H9 (cell line): ENCODE data around the gene RAET1L. TPM values are rescaled to one million over a fixed set of nuclear protein-coding genes. Genes with fewer than 3 reads are reported as not detected.
"Not testable (repeated sequence)": the region's sequence is repeated elsewhere in the genome, so short reads cannot be mapped to it uniquely, and the experiment has no call there.

ENCODE experiments used
- DNase-seq: peaks from one replicate; pipeline ENCODE4 v3.0.0-alpha.2; 2017
- H2AFZ ChIP-seq: one replicate; pipeline ENCODE4 v1.6.1; 2013; ENCODE audit warnings: mild to moderate bottlenecking, low read length, control low read depth, moderate library complexity
- H2AK5ac ChIP-seq: 2 replicates; pipeline ENCODE4 v1.6.1; 2013; ENCODE audit warnings: low read length, control low read depth, mixed read lengths; ENCODE audit not compliant: insufficient read length
- H2BK120ac ChIP-seq: one replicate; pipeline ENCODE4 v1.6.1; 2013; ENCODE audit warnings: low read depth, mild to moderate bottlenecking, low read length, control low read depth, inconsistent platforms; ENCODE audit not compliant: poor library complexity, severe bottlenecking
- H2BK12ac ChIP-seq: 2 replicates; pipeline ENCODE4 v1.6.1; 2013; ENCODE audit warnings: low read length, control low read depth, mixed read lengths, low read depth; ENCODE audit not compliant: insufficient read length
- H2BK15ac ChIP-seq: 2 replicates; pipeline ENCODE4 v1.6.1; 2013; ENCODE audit warnings: low read depth, low read length, control low read depth
- H2BK20ac ChIP-seq: one replicate; pipeline ENCODE4 v1.6.1; 2013; ENCODE audit warnings: low read depth, mild to moderate bottlenecking, low read length, control low read depth, inconsistent platforms; ENCODE audit not compliant: poor library complexity, severe bottlenecking
- H2BK5ac ChIP-seq: 2 replicates; pipeline ENCODE4 v1.6.1; 2013; ENCODE audit warnings: low read length, control low read depth, mixed read lengths; ENCODE audit not compliant: insufficient read length
- H3K14ac ChIP-seq: 2 replicates; pipeline ENCODE4 v1.6.1; 2013; ENCODE audit warnings: low read length, control low read depth; ENCODE audit not compliant: insufficient read depth
- H3K18ac ChIP-seq: 2 replicates; pipeline ENCODE4 v1.6.1; 2013; ENCODE audit warnings: low read depth, mild to moderate bottlenecking, mixed read lengths, low read length, control low read depth; ENCODE audit not compliant: insufficient read length
- H3K23ac ChIP-seq: 2 replicates; pipeline ENCODE4 v1.6.1; 2013; ENCODE audit warnings: low read length, control low read depth, mixed read lengths, low read depth; ENCODE audit not compliant: insufficient read length
- H3K23me2 ChIP-seq: 2 replicates; pipeline ENCODE4 v1.6.1; 2013; ENCODE audit warnings: low read depth, mild to moderate bottlenecking, mixed read lengths, low read length, control low read depth; ENCODE audit not compliant: insufficient read length, poor library complexity, severe bottlenecking
- H3K27ac ChIP-seq: 2 replicates; pipeline ENCODE4 v1.5.1; 2013; ENCODE audit warnings: low read length, control low read depth, mixed read lengths, low read depth; ENCODE audit not compliant: insufficient read length
- H3K27me3 ChIP-seq: 2 replicates; pipeline ENCODE4 v1.6.1; 2013; ENCODE audit warnings: low read length, control low read depth, inconsistent platforms; ENCODE audit not compliant: insufficient read depth
- H3K4ac ChIP-seq: 2 replicates; pipeline ENCODE4 v1.6.1; 2013; ENCODE audit warnings: low read depth, mild to moderate bottlenecking, control low read depth, inconsistent platforms, low read length, moderate library complexity
- H3K4me1 ChIP-seq: 2 replicates; pipeline ENCODE4 v1.6.1; 2013; ENCODE audit warnings: low read length, control low read depth, inconsistent platforms; ENCODE audit not compliant: insufficient read depth
- H3K4me2 ChIP-seq: 2 replicates; pipeline ENCODE4 v1.6.1; 2013; ENCODE audit warnings: low read length, control low read depth, mixed read lengths; ENCODE audit not compliant: insufficient read length, insufficient read depth
- H3K56ac ChIP-seq: 2 replicates; pipeline ENCODE4 v1.6.1; 2013; ENCODE audit warnings: low read depth, mild to moderate bottlenecking, mixed read lengths, low read length, control low read depth; ENCODE audit not compliant: insufficient read length
- H3K79me1 ChIP-seq: 2 replicates; pipeline ENCODE4 v1.6.1; 2013; ENCODE audit warnings: low read depth, mild to moderate bottlenecking, moderate library complexity, low read length, control low read depth, inconsistent platforms; ENCODE audit not compliant: insufficient read depth, poor library complexity, severe bottlenecking
- H3K79me2 ChIP-seq: 2 replicates; pipeline ENCODE4 v1.6.1; 2013; ENCODE audit warnings: low read length, control low read depth, inconsistent platforms; ENCODE audit not compliant: insufficient read depth
- H3K9ac ChIP-seq: 2 replicates; pipeline ENCODE4 v1.6.1; 2013; ENCODE audit warnings: low read length, control low read depth, mixed read lengths; ENCODE audit not compliant: insufficient read length; ENCODE audit errors: extremely low read depth
- H3K9me3 ChIP-seq: one replicate; pipeline ENCODE4 v1.6.1; 2013; ENCODE audit warnings: low read depth, low read length, inconsistent platforms; ENCODE audit not compliant: control insufficient read depth
- H3T11ph ChIP-seq: one replicate; pipeline ENCODE4 v1.6.1; 2013; ENCODE audit warnings: mild to moderate bottlenecking, low read length, control low read depth, inconsistent platforms
- H4K20me1 ChIP-seq: one replicate; pipeline ENCODE4 v1.6.1; 2013; ENCODE audit not compliant: control insufficient read depth, insufficient read length, insufficient read depth
- H4K5ac ChIP-seq: 2 replicates; pipeline ENCODE4 v1.6.1; 2013; ENCODE audit warnings: low read depth, mild to moderate bottlenecking, mixed read lengths, low read length, control low read depth; ENCODE audit not compliant: insufficient read length
- H4K8ac ChIP-seq: replicated peaks from 2 replicates; pipeline ENCODE4 v1.6.1; 2013; ENCODE audit warnings: low read length, control low read depth, mixed read lengths, low read depth; ENCODE audit not compliant: insufficient read length
- H4K91ac ChIP-seq: 2 replicates; pipeline ENCODE4 v1.6.1; 2013; ENCODE audit warnings: low read depth, mild to moderate bottlenecking, moderate library complexity, mixed read lengths, low read length, control low read depth; ENCODE audit not compliant: insufficient read length
- H3K27ac Mint-ChIP-seq, 3 experiments: 2 replicates in 2 of 3; 3 replicates in 1 of 3; pipeline ENCODE4 v1.8.0; 2020 to 2021; ENCODE audit warnings: mixed read lengths in 3 of 3, mild to moderate bottlenecking in 1 of 3, moderate library complexity in 1 of 3
- H3K27me3 Mint-ChIP-seq: 2 replicates; pipeline ENCODE4 v1.8.0; 2021; ENCODE audit warnings: low read depth, mild to moderate bottlenecking, moderate library complexity, mixed read lengths
- H3K36me3 Mint-ChIP-seq, 3 experiments: 2 replicates in 2 of 3; 3 replicates in 1 of 3; pipeline ENCODE4 v1.8.0; 2020 to 2021; ENCODE audit warnings: low read depth in 3 of 3, mixed read lengths in 3 of 3; ENCODE audit not compliant: insufficient read depth in 1 of 3
- H3K4me1 Mint-ChIP-seq, 2 experiments: 2 replicates each; pipeline ENCODE4 v1.8.0; 2020; ENCODE audit warnings: mixed read lengths in 2 of 2
- H3K4me3 Mint-ChIP-seq, 2 experiments: 2 replicates in 1 of 2; 3 replicates in 1 of 2; pipeline ENCODE4 v1.8.0; 2020 to 2021; ENCODE audit warnings: mild to moderate bottlenecking in 2 of 2, mixed read lengths in 2 of 2, moderate library complexity in 1 of 2
- H3K9me3 Mint-ChIP-seq, 2 experiments: 2 replicates in 1 of 2; 3 replicates in 1 of 2; pipeline ENCODE4 v1.8.0; 2020; ENCODE audit warnings: mild to moderate bottlenecking in 2 of 2, mixed read lengths in 2 of 2, moderate library complexity in 1 of 2
- WGBS: extraction: QIAGEN DNeasy Blood & Tissue Kit; methylation state at CpG from one replicate; pipeline ENCODE4 v1.1.7; 2013; ENCODE audit warnings: missing lambda C conversion rate, low lambda C conversion rate, mixed read lengths; ENCODE audit not compliant: insufficient read length; ENCODE audit errors: extremely low coverage; 5-methylcytosine and 5-hydroxymethylcytosine counted together
- total RNA-seq: library from RNA; stranded (reverse); gene quantifications from 2 replicates; pipeline ENCODE4 v1.2.1, GENCODE V29; 2021
- TF ChIP-seq, protein P1 (sequence below): fragments of 200-600 bp; sonication (generic); conservative IDR thresholded peaks from 3 replicates; pipeline ENCODE4 v1.8.0; 2021; ENCODE audit warnings: antibody characterized with exemption, mild to moderate bottlenecking

RAET1L gene
- total RNA-seq, 1 experiment from 2014 or later: not detected

DNA sequence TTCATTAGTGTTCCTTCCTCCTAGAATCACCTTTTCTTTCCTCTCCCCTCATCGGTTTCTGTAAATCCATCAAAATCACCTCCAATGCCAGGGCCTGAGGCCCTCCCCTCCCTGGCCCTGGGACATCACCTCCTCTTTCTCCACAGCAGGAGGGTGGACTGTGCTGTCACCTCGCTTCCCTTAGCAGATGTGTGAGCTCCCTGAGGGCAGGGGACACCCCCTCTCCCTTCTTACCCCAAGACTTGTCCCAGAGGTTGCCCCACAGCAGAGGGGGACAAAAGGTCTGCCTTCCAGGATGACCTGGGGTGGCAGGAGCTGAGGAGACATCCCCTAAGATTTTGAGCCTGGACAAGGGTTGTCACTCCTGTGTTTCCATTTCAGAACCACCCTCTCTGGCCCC, 55.7 kb downstream of the RAET1L start:
- H3K27ac Mint-ChIP-seq: no peak overlapping the region
- peaks cover 0 to 6% (median 0%) of the 10 kb centered on the region in 3 experiments; a peak in 2 of 7 replicates for H3K36me3 Mint-ChIP-seq
- Histone ChIP-seq H3K9me3 (no peaks in the 10 kb centered on the region), H3K4ac (no peak overlapping the region), H4K5ac (no peak overlapping the region), H3K79me1 (no peaks in the 10 kb centered on the region), H3K4me1 (0 out of 2 replicates have a peak, but pooled peaks cover 2% of the 10 kb centered on the region), H3K18ac (no peak overlapping the region), H3K27me3 (peaks cover 43% of the 10 kb centered on the region), H2AK5ac (no peak overlapping the region), H3K27ac (no peak overlapping the region), H3T11ph (no peak overlapping the region), H2BK15ac (no peak overlapping the region), H3K56ac (no peak overlapping the region), H4K8ac (no peak overlapping the region), H4K91ac (no peak overlapping the region), H3K79me2 (no peaks in the 10 kb centered on the region), H2BK120ac (no peak overlapping the region), H4K20me1 (peaks cover 3% of the 10 kb centered on the region), H3K4me2 (no peak overlapping the region), H3K14ac (no peak overlapping the region), H3K23me2 (no peaks in the 10 kb centered on the region), H2BK20ac (no peak overlapping the region), H3K23ac (no peak overlapping the region), H3K9ac (no peak overlapping the region), H2AFZ (no peak overlapping the region), H2BK5ac (no peak overlapping the region), H2BK12ac (no peak overlapping the region)
- no peaks in the 10 kb centered on the region; a peak in 1 of 5 replicates for H3K9me3 Mint-ChIP-seq
- H3K27me3 Mint-ChIP-seq: peaks cover 92% of the 10 kb centered on the region
- no peak for DNase-seq
- H3K4me3 Mint-ChIP-seq: no peak overlapping the region
- peaks cover 10 to 13% of the 10 kb centered on the region in 2 experiments for H3K4me1 Mint-ChIP-seq
- TF ChIP-seq, protein P1, sequence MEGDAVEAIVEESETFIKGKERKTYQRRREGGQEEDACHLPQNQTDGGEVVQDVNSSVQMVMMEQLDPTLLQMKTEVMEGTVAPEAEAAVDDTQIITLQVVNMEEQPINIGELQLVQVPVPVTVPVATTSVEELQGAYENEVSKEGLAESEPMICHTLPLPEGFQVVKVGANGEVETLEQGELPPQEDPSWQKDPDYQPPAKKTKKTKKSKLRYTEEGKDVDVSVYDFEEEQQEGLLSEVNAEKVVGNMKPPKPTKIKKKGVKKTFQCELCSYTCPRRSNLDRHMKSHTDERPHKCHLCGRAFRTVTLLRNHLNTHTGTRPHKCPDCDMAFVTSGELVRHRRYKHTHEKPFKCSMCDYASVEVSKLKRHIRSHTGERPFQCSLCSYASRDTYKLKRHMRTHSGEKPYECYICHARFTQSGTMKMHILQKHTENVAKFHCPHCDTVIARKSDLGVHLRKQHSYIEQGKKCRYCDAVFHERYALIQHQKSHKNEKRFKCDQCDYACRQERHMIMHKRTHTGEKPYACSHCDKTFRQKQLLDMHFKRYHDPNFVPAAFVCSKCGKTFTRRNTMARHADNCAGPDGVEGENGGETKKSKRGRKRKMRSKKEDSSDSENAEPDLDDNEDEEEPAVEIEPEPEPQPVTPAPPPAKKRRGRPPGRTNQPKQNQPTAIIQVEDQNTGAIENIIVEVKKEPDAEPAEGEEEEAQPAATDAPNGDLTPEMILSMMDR: no peak
- no CpG with 5 or more reads among the region's 2 CpGs for WGBS

GRCh38 chr6:149968909-149969308, 56.4 kb downstream of the RAET1L start:
- not testable (repeated sequence) for H2BK12ac ChIP-seq, H3K23me2 ChIP-seq, H2AK5ac ChIP-seq, H4K8ac ChIP-seq, H4K20me1 ChIP-seq, H3K9me3 Mint-ChIP-seq, H3K79me2 ChIP-seq, H4K91ac ChIP-seq, H4K5ac ChIP-seq, H3K9me3 ChIP-seq, H3K14ac ChIP-seq, H2AFZ ChIP-seq, H2BK20ac ChIP-seq, H3T11ph ChIP-seq, H3K36me3 Mint-ChIP-seq, H3K27ac ChIP-seq, H3K79me1 ChIP-seq, H3K23ac ChIP-seq, H3K27ac Mint-ChIP-seq, H3K4me2 ChIP-seq, H2BK5ac ChIP-seq, H3K18ac ChIP-seq, H3K4me1 ChIP-seq, H2BK120ac ChIP-seq, H3K4me3 Mint-ChIP-seq, DNase-seq, H3K56ac ChIP-seq, H2BK15ac ChIP-seq, H3K4ac ChIP-seq, H3K9ac ChIP-seq
- Mint-ChIP-seq H3K4me1 (peaks cover 16 to 19% of the 10 kb centered on the region in 2 experiments), H3K27me3 (peaks cover 92% of the 10 kb centered on the region)
- peaks cover 46% of the 10 kb centered on the region for H3K27me3 ChIP-seq
- no CpG with 5 or more reads among the region's 2 CpGs for WGBS
